ENCODE data around the gene SEPTIN8. TPM values are rescaled to one million over a fixed set of nuclear protein-coding genes. Genes with fewer than 3 reads are reported as not detected.
"Not testable (repeated sequence)": the region's sequence is repeated elsewhere in the genome, so short reads cannot be mapped to it uniquely, and the experiment has no call there.

Gene SEPTIN8
- total and polyA plus RNA-seq, 3 experiments from 2014 or later, result 2.8 to 38.1 (median 34.5) TPM

DNA sequence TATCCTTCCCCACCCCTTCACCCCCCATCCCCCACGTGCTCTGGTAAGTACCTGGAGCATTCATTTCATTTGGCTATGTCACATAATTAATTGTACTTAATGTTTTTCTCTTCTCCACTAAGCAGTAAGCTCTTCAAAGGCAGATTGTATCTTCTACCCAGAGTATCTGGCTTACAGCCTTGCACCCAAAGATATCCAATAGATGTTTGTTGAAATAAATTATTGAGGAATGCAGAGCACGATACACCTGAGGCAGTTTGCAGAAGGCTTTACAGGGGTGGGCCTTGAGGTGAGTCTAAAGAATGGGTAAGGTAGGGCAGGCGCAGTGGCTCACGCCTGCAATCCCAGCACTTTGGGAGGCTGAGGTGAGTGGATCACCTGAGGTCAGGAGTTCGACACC, 33.6 kb upstream of the SEPTIN8 start:
- ChIA-PET CTCF (interaction anchor here (2.8 to 3.0 kb wide), 2 partner anchors 9 to 19 kb away, joined by 6 to 12 read pairs; partner anchors contain the start of gene SHROOM1), POLR2A (no interaction called here)
- H3K4me3 Mint-ChIP-seq, result no peak overlapping the region
- Histone ChIP-seq H3K27me3 (ENCODE audit: insufficient read depth, low read length, poor library complexity, severe bottlenecking) (peaks cover 22% of the 10 kb centered on the region), H3K27ac (ENCODE audit: low read depth, low read length) (no peak overlapping the region), H3K9me3 (ENCODE audit: low read length) (no peaks in the 10 kb centered on the region), H3K4me3 (ENCODE audit: low read length) (no peak overlapping the region), H3K36me3 (ENCODE audit: insufficient read depth, low read length) (no peaks in the 10 kb centered on the region), H3K4me1 (ENCODE audit: insufficient read depth, low read length) (peaks cover 7% of the 10 kb centered on the region)
- H3K27ac Mint-ChIP-seq, result no peak overlapping the region
- H3K9me3 Mint-ChIP-seq, result no peaks in the 10 kb centered on the region
- H3K4me1 Mint-ChIP-seq, result peaks cover 7 to 14% (median 11%) of the 10 kb centered on the region in 3 donors
- no peak for DNase-seq
- H3K27me3 Mint-ChIP-seq, result peaks cover 49 to 53% of the 10 kb centered on the region in 2 donors
- H3K36me3 Mint-ChIP-seq, result peaks cover 0 to 1% (median 0%) of the 10 kb centered on the region in 3 donors

DNA sequence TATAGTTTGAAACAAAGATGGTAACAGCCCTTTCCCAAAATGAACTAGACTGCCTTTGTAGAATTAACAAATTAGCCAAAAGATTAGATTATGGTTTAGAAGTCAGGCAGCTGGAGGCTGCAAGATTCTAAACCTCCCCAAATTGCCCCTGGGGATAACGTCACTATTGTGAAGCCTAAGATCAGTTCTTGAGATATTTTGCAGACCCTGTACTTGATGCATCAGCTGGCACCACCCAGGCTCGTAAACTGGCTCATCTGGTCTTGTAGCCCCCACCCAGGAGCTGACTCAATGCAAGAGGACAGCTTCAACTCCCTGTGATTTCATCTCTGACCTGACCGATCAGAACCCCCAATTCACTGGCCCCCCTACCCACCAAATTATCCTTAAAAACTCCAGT, 31.8 kb upstream of the SEPTIN8 start:
- H3K27me3 Mint-ChIP-seq, result peaks cover 50 to 63% of the 10 kb centered on the region in 2 donors

DNA sequence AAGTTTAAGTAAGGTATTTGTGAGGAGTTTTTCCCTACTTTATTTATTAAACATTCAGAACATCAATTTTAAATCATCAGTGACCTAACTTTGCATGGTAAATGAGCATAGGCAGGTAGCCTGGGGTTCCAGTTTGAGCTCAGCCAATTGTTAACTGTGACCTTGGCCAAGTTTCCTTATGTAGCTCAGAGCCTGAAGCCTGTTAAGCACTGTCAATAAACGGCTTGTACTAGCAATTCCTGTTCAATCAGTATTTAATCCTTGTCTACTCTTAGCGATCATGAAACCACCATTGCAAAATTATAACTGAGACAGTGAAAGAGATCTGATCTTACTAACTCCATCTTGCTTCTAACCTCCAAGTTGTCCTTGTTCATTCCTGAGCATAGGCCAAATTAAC, 31.4 kb upstream of the SEPTIN8 start:
- H3K4me3 Mint-ChIP-seq, result no peak overlapping the region
- H3K27ac ChIP-seq (ENCODE audit: low read depth, low read length), result no peak overlapping the region
- no peak overlapping the region for H3K27ac Mint-ChIP-seq
- H3K27me3 Mint-ChIP-seq, result peaks cover 50 to 67% of the 10 kb centered on the region in 2 donors
- ChIA-PET POLR2A (no interaction called here), CTCF (interaction anchor here (1.1 to 3.0 kb wide), 5 partner anchors 11 to 281 kb away, joined by 3 to 12 read pairs (median 7); partner anchors contain the start of gene CCNI2)
- no peaks in the 10 kb centered on the region for H3K9me3 Mint-ChIP-seq
- H3K4me3 ChIP-seq (ENCODE audit: low read length), result no peak overlapping the region
- H3K4me1 Mint-ChIP-seq, result peaks cover 7 to 11% (median 11%) of the 10 kb centered on the region in 3 donors
- H3K27me3 ChIP-seq (ENCODE audit: insufficient read depth, low read length, poor library complexity, severe bottlenecking), result peaks cover 22% of the 10 kb centered on the region
- no peaks in the 10 kb centered on the region for H3K9me3 ChIP-seq (ENCODE audit: low read length)
- no peak for DNase-seq
- peaks cover 0 to 1% (median 0%) of the 10 kb centered on the region in 3 donors for H3K36me3 Mint-ChIP-seq
- H3K36me3 ChIP-seq (ENCODE audit: insufficient read depth, low read length), result no peaks in the 10 kb centered on the region
- peaks cover 7% of the 10 kb centered on the region for H3K4me1 ChIP-seq (ENCODE audit: insufficient read depth, low read length)

More for the DNA sequence above, 31.8 kb upstream of the SEPTIN8 start:
- Histone ChIP-seq H3K27ac (ENCODE audit: low read depth, low read length) (no peak overlapping the region), H3K9me3 (ENCODE audit: low read length) (no peaks in the 10 kb centered on the region), H3K36me3 (ENCODE audit: insufficient read depth, low read length) (no peaks in the 10 kb centered on the region), H3K4me1 (ENCODE audit: insufficient read depth, low read length) (peaks cover 7% of the 10 kb centered on the region), H3K4me3 (ENCODE audit: low read length) (no peak overlapping the region), H3K27me3 (ENCODE audit: insufficient read depth, low read length, poor library complexity, severe bottlenecking) (peaks cover 22% of the 10 kb centered on the region)
- Mint-ChIP-seq H3K36me3 (peaks cover 0 to 1% (median 0%) of the 10 kb centered on the region in 3 donors), H3K4me1 (peaks cover 7 to 11% (median 11%) of the 10 kb centered on the region in 3 donors), H3K9me3 (no peaks in the 10 kb centered on the region), H3K27ac (no peak overlapping the region), H3K4me3 (no peak overlapping the region)
- ChIA-PET CTCF (interaction anchor here (1.1 to 3.0 kb wide), 3 partner anchors 11 to 282 kb away, joined by 3 to 12 read pairs (median 6); partner anchors contain the start of gene SHROOM1), POLR2A (no interaction called here)
- no peak for DNase-seq

DNA sequence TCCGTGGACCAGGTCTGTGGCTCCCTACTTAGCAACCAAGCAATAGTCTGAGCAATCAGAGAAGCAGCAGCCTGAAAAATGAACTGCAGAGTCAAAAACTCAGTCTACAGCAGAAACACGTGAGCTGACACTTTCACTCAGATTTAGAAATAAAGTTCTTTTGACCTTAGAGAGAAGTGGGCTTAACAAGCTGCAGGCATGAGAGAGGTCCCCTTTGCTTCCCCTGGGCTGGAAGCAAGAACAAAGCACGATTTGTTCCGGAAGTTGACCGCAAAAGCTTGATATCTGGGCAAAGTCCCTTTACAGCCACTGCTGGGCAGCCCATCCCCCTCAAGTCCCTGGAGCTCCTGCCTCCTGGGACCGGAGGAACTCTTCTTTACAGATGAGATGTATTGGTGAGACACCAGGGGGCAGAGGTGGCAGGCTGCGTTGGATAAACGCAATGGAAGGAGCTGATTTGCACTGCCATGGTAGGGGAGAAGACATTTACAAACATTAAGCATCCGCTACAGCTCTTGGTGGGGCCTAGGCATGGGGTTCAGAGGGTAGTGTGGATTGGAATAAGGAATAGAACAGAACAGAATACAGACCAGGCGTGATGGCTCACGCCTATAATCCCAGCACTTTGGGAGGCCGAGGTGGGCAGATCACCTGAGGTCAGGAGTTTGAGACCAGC, 30.3 kb upstream of the SEPTIN8 start:
- DNase-seq, result no peak
- Histone ChIP-seq H3K4me3 (ENCODE audit: low read length) (no peak overlapping the region), H3K27me3 (ENCODE audit: insufficient read depth, low read length, poor library complexity, severe bottlenecking) (peaks cover 14% of the 10 kb centered on the region), H3K9me3 (ENCODE audit: low read length) (no peaks in the 10 kb centered on the region), H3K4me1 (ENCODE audit: insufficient read depth, low read length) (peaks cover under 1% of the 10 kb centered on the region), H3K27ac (ENCODE audit: low read depth, low read length) (no peak overlapping the region), H3K36me3 (ENCODE audit: insufficient read depth, low read length) (no peaks in the 10 kb centered on the region)
- H3K27ac Mint-ChIP-seq, result no peak overlapping the region
- H3K4me3 Mint-ChIP-seq, result no peak overlapping the region
- POLR2A ChIA-PET, result no interaction called here
- peaks cover 0 to 3% (median 3%) of the 10 kb centered on the region in 3 donors for H3K4me1 Mint-ChIP-seq
- CTCF ChIA-PET, result interaction anchor here (0.9 to 1.7 kb wide), 4 partner anchors 9 to 60 kb away, joined by 3 to 7 read pairs (median 5); partner anchors contain the start of gene CCNI2
- peaks cover 0 to 1% (median 0%) of the 10 kb centered on the region in 3 donors for H3K36me3 Mint-ChIP-seq
- peaks cover 45 to 70% of the 10 kb centered on the region in 2 donors for H3K27me3 Mint-ChIP-seq
- no peaks in the 10 kb centered on the region for H3K9me3 Mint-ChIP-seq

DNA sequence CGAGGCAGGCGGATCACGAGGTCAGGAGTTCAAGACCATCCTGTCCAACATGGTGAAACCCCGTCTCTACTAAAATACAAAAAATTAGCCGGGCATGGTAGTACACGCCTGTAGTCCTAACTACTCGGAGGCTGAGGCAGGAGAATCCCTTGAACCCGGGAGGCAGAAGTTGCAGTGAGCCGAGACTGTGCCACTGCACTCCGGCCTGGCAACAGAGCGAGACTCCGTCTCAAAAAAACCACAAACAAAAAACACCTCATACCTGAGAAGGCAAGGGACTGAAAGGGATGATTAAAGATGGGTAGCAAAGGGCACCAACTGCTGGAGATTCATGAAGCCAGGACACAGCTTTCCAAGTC, 29.7 kb upstream of the SEPTIN8 start:
- DNase-seq; H3K27me3 ChIP-seq (ENCODE audit: insufficient read depth, low read length, poor library complexity, severe bottlenecking); H3K4me3 Mint-ChIP-seq; H3K36me3 Mint-ChIP-seq; H3K9me3 Mint-ChIP-seq; H3K36me3 ChIP-seq (ENCODE audit: insufficient read depth, low read length); H3K9me3 ChIP-seq (ENCODE audit: low read length); H3K4me1 Mint-ChIP-seq; H3K4me1 ChIP-seq (ENCODE audit: insufficient read depth, low read length); H3K27ac ChIP-seq (ENCODE audit: low read depth, low read length); POLR2A ChIA-PET; H3K4me3 ChIP-seq (ENCODE audit: low read length); H3K27ac Mint-ChIP-seq: not testable (repeated sequence)
- peaks cover 45 to 70% of the 10 kb centered on the region in 2 donors for H3K27me3 Mint-ChIP-seq
- CTCF ChIA-PET, result interaction anchor here (0.9 to 1.7 kb wide), 4 partner anchors 9 to 59 kb away, joined by 3 to 7 read pairs (median 5); partner anchors contain the start of gene CCNI2

DNA sequence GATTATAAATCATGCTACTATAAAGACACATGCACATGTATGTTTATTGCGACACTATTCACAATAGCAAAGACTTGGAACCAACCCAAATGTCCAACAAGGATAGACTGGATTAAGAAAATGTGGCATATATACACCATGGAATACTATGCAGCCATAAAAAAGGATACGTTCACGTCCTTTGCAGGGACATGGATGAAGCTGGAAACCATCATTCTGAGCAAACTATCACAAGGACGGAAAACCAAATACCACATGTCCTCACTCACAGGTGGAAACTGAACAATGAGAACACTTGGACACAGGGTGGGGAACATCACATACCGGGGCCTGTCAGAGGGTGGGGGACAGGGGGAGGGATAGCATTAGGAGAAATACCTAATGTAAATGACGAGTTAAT, 28.8 kb upstream of the SEPTIN8 start:
- H3K4me1 ChIP-seq (ENCODE audit: insufficient read depth, low read length); H3K27ac Mint-ChIP-seq; DNase-seq; H3K4me3 ChIP-seq (ENCODE audit: low read length); H3K4me3 Mint-ChIP-seq; H3K36me3 ChIP-seq (ENCODE audit: insufficient read depth, low read length); H3K36me3 Mint-ChIP-seq; H3K27ac ChIP-seq (ENCODE audit: low read depth, low read length); H3K27me3 ChIP-seq (ENCODE audit: insufficient read depth, low read length, poor library complexity, severe bottlenecking); H3K9me3 ChIP-seq (ENCODE audit: low read length); POLR2A ChIA-PET; CTCF ChIA-PET; H3K4me1 Mint-ChIP-seq; H3K9me3 Mint-ChIP-seq: not testable (repeated sequence)
- peaks cover 38 to 68% of the 10 kb centered on the region in 2 donors for H3K27me3 Mint-ChIP-seq

DNA sequence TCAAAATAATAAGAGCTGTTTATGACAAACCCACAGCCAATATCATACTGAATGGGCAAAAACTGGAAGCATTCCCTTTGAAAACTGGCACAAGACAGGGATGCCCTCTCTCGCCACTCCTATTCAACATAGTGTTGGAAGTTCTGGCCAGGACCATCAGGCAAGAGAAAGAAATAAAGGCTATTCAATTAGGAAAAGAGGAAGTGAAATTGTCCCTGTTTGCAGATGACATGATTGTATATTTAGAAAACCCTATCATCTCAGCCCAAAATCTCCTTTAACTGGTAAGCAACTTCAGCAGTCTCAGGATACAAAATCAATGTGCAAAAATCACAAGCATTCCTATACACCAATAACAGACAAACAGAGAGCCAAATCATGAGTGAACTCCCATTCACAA, 27.2 kb upstream of the SEPTIN8 start:
- H3K36me3 Mint-ChIP-seq; H3K4me3 Mint-ChIP-seq; H3K4me1 Mint-ChIP-seq; H3K4me3 ChIP-seq (ENCODE audit: low read length); CTCF ChIA-PET; DNase-seq; POLR2A ChIA-PET; H3K27me3 ChIP-seq (ENCODE audit: insufficient read depth, low read length, poor library complexity, severe bottlenecking); H3K27ac ChIP-seq (ENCODE audit: low read depth, low read length); H3K36me3 ChIP-seq (ENCODE audit: insufficient read depth, low read length); H3K4me1 ChIP-seq (ENCODE audit: insufficient read depth, low read length); H3K9me3 ChIP-seq (ENCODE audit: low read length); H3K9me3 Mint-ChIP-seq: not testable (repeated sequence)
- Mint-ChIP-seq H3K27ac (peak overlapping the region in 1 of 8 donors; percentile 8), H3K27me3 (peaks cover 28 to 65% of the 10 kb centered on the region in 2 donors)

DNA sequence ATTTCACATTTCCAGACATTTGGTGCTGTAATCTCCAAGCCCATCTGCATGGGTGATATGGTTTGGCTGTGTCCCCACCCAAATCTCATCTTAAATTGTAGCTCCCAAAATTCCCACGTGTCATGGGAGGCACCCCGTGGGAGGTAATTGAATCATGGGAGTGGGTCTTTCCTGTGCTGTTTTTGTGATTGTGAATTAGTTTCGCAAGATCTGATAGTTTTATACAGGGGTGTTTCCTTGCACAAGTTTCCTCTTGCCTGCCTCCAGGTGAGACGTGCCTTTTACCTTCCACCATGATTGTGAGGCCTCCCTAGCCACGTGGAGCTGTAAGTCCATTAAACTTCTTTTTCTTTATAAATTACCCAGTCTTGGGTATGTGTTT, 25.6 kb upstream of the SEPTIN8 start:
- DNase-seq, result not testable (repeated sequence)

More for the DNA sequence above, 25.6 kb upstream of the SEPTIN8 start:
- H3K4me1 ChIP-seq (ENCODE audit: insufficient read depth, low read length); H3K36me3 Mint-ChIP-seq; H3K4me3 Mint-ChIP-seq; POLR2A ChIA-PET; H3K4me3 ChIP-seq (ENCODE audit: low read length); H3K9me3 ChIP-seq (ENCODE audit: low read length); H3K36me3 ChIP-seq (ENCODE audit: insufficient read depth, low read length); H3K27ac ChIP-seq (ENCODE audit: low read depth, low read length); H3K9me3 Mint-ChIP-seq; H3K4me1 Mint-ChIP-seq; H3K27me3 ChIP-seq (ENCODE audit: insufficient read depth, low read length, poor library complexity, severe bottlenecking); H3K27ac Mint-ChIP-seq: not testable (repeated sequence)
- CTCF ChIA-PET, result interaction anchor here (1.4 to 3.0 kb wide), 3 partner anchors 9 to 26 kb away, joined by 4 to 12 read pairs (median 9); partner anchors contain the start of gene SHROOM1
- peaks cover 25 to 61% of the 10 kb centered on the region in 2 donors for H3K27me3 Mint-ChIP-seq
